GM20000 (cell line): ENCODE results near the gene TMEM161A.

Experiments used
- DNase-seq: peaks from one replicate; pipeline ENCODE4 v3.0.0; 2012; ENCODE audit warnings: low spot score
- TF ChIP-seq, protein P1 (sequence below): IDR thresholded peaks from 2 replicates; pipeline ENCODE4 v1.5.1; 2012; ENCODE audit warnings: mild to moderate bottlenecking, control low read depth; ENCODE audit errors: extremely low read depth, missing control alignments

The TMEM161A gene

GRCh38 chr19:19132912-19133311 lies 5.4 kb downstream of the TMEM161A start:
- TF ChIP-seq, protein P1, sequence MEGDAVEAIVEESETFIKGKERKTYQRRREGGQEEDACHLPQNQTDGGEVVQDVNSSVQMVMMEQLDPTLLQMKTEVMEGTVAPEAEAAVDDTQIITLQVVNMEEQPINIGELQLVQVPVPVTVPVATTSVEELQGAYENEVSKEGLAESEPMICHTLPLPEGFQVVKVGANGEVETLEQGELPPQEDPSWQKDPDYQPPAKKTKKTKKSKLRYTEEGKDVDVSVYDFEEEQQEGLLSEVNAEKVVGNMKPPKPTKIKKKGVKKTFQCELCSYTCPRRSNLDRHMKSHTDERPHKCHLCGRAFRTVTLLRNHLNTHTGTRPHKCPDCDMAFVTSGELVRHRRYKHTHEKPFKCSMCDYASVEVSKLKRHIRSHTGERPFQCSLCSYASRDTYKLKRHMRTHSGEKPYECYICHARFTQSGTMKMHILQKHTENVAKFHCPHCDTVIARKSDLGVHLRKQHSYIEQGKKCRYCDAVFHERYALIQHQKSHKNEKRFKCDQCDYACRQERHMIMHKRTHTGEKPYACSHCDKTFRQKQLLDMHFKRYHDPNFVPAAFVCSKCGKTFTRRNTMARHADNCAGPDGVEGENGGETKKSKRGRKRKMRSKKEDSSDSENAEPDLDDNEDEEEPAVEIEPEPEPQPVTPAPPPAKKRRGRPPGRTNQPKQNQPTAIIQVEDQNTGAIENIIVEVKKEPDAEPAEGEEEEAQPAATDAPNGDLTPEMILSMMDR: no peak
- no peak for DNase-seq

DNA sequence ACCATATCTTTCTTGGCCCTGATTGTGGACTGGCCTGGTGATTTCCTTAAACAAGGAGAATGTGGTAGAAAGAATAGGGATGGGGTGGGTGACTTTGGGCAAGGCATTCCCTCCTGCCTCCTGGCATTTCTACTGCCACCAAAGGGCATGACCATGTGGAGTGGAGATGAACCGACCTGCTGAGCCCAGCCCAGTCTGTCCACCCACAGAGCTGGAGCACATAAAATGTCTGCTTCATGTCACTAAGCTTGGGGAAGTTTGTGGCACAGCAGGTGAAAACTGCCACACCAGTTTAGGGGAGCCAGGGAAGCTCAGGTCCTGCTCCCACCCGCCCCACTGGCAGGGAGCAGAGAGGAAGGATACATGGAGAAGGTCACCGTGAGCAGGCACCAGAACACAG lies 6.3 kb downstream of the TMEM161A start:
- TF ChIP-seq, protein P1: no peak
- no peak for DNase-seq

GRCh38 chr19:19126102-19126501 lies 12.2 kb downstream of the TMEM161A start:
- DNase-seq: no peak
- TF ChIP-seq, protein P1: no peak

- no peak for DNase-seq
- TF ChIP-seq, protein P1: no peak
Observed at GRCh38 chr19:19123386-19123785, 14.9 kb downstream of the TMEM161A start.

GRCh38 chr19:19122902-19123301 lies 15.4 kb downstream of the TMEM161A start:
- TF ChIP-seq, protein P1: no peak
- DNase-seq: no peak

DNA sequence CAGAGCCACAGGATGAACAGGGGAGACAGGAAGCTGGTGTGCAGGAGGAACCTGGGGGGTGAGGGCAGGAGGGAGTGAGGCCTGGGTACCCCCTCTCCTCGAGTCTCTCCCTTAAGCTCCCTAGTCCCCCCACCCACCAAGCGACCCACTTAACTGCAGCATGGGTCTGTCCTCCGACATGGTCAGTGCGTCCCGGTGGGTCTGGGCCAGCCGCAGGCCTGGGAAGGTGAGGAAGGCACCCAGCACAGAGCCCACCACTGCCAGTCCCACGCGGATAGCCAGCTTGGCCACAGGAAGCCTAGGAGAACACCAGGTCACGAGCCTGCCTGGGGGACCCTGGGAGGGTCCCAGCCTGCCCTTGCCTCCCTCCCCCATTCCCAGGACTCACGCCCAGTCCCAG lies 16.9 kb downstream of the TMEM161A start:
- TF ChIP-seq, protein P1: no peak

GRCh38 chr19:19120308-19121231 lies 17.7 kb downstream of the TMEM161A start:
- no peak for DNase-seq
- TF ChIP-seq, protein P1: no peak

More for the DNA sequence above, 16.9 kb downstream of the TMEM161A start:
- no peak for DNase-seq
